Diencephalon (tissue), 1 donor: ENCODE data around the gene C14orf132. TPM values are rescaled to one million over a fixed set of nuclear protein-coding genes. Genes with fewer than 3 reads are reported as not detected.

Source experiments
- small RNA-seq: library from RNA; depleted of rRNA; stranded (forward); fragments of <200 nt; gene quantifications from one replicate; pipeline ENCODE3, GENCODE V24; 2014
- total RNA-seq: library from RNA; depleted of rRNA; stranded (reverse); fragments of >200 nt; gene quantifications from one replicate; pipeline ENCODE4 v1.2.3, GENCODE V29; 2014

Gene C14orf132
- 118 TPM for total RNA-seq

GRCh38 chr14:96038920-96039632, at the start of gene C14orf132:
C14orf132 (plus strand) TSS chr14:96039362; CDS start chr14:96039501, 139 bp downstream.

Small RNA genes within 50 kb of the gene (small RNA-seq; reads per million reads assigned to genes)
- not detected for gene AL137190.1

Other genes with a start within 250 kb of the C14orf132 start
- 47.3 TPM for gene TUNAR, start 162.5 kb upstream of the C14orf132 start, total RNA-seq
- gene BDKRB2, start 165.5 kb downstream of the C14orf132 start, total RNA-seq: 0.69 TPM
- not detected for gene BDKRB1, start 216.8 kb downstream of the C14orf132 start, total RNA-seq